GM21390 (cell line): Measurements from ENCODE around the gene MUCL3.
"Not testable (repeated sequence)": the region's sequence is repeated elsewhere in the genome, so short reads cannot be mapped to it uniquely, and the experiment has no call there.

Source experiments
- ATAC-seq: cut with Tn5 transposase; IDR thresholded peaks from one replicate; pipeline ENCODE4 v1.9.1; 2021; ENCODE audit not compliant: unreplicated experiment

Gene MUCL3

GRCh38 chr6:30939473-30939872, 1.3 kb upstream of the MUCL3 start:
- no peak for ATAC-seq

- no peak for ATAC-seq
These were observed 1.7 kb downstream of the MUCL3 start for GRCh38 chr6:30942338-30943060.

- no peak for ATAC-seq
These were observed 3.3 kb downstream of the MUCL3 start for GRCh38 chr6:30944051-30944450.

GRCh38 chr6:30945281-30945680, 4.5 kb downstream of the MUCL3 start:
- ATAC-seq: no peak

- ATAC-seq: no peak
These were observed 6.5 kb downstream of the MUCL3 start for GRCh38 chr6:30947231-30947630.

GRCh38 chr6:30948811-30949210, 8.0 kb downstream of the MUCL3 start:
- no peak for ATAC-seq

- no peak for ATAC-seq
These were observed 11.2 kb downstream of the MUCL3 start for GRCh38 chr6:30951907-30952469.

GRCh38 chr6:30954631-30955366, 14.0 kb downstream of the MUCL3 start:
- no peak for ATAC-seq

- peak; percentile 75 for ATAC-seq
These were observed 14.7 kb downstream of the MUCL3 start for GRCh38 chr6:30955367-30956042.

- no peak for ATAC-seq
These were observed 16.9 kb downstream of the MUCL3 start for GRCh38 chr6:30957716-30958115.

GRCh38 chr6:30960907-30961673, 20.3 kb downstream of the MUCL3 start:
- no peak for ATAC-seq

GRCh38 chr6:30962716-30963115, 21.9 kb downstream of the MUCL3 start:
- no peak for ATAC-seq

- no peak for ATAC-seq
These were observed 22.9 kb downstream of the MUCL3 start for GRCh38 chr6:30963641-30964040.

GRCh38 chr6:30964075-30964474, 23.3 kb downstream of the MUCL3 start:
- no peak for ATAC-seq

GRCh38 chr6:30965140-30965601, 24.4 kb downstream of the MUCL3 start:
- no peak for ATAC-seq

- no peak for ATAC-seq
These were observed 25.4 kb downstream of the MUCL3 start for GRCh38 chr6:30966154-30966553.

- not testable (repeated sequence) for ATAC-seq
These were observed 28.4 kb downstream of the MUCL3 start for GRCh38 chr6:30969171-30969570.

- ATAC-seq: no peak
These were observed 30.2 kb downstream of the MUCL3 start for GRCh38 chr6:30970946-30971345.

- ATAC-seq: no peak
These were observed 32.0 kb downstream of the MUCL3 start for GRCh38 chr6:30972816-30973215.

- ATAC-seq: no peak
These were observed 33.9 kb downstream of the MUCL3 start for GRCh38 chr6:30974490-30975252.
